Activated T-helper 2 cell treated with anti-CD3 and anti-CD28 coated beads, Interferon-gamma antibody, Interleukin-2, Interleukin-4, amounts not matched to agents 10 μg/mL and 5 μg/mL and 100 μg/mL, durations not matched to agents 14 hours and 24 hours and 36 hours (primary cell): ENCODE results near the gene NDUFA13. TPM values are rescaled to one million over a fixed set of nuclear protein-coding genes. Genes with fewer than 3 reads are reported as not detected.
A peak's percentile ranks its signal among the peaks of the same experiment; 100 is the strongest.

Experiments
- DNase-seq: peaks from one replicate; pipeline ENCODE4 v3.0.0; 2021; ENCODE audit warnings: low spot score
- H3K27ac Mint-ChIP-seq: one replicate; pipeline ENCODE4 v1.8.0; 2021; ENCODE audit warnings: mixed read lengths
- H3K27me3 Mint-ChIP-seq: one replicate; pipeline ENCODE4 v1.8.0; 2021; ENCODE audit warnings: low read depth, mixed read lengths
- H3K36me3 Mint-ChIP-seq: one replicate; pipeline ENCODE4 v1.8.0; 2021; ENCODE audit warnings: low read depth, mixed read lengths
- H3K4me1 Mint-ChIP-seq: one replicate; pipeline ENCODE4 v1.8.0; 2021; ENCODE audit warnings: low read depth, mixed read lengths
- H3K4me3 Mint-ChIP-seq: one replicate; pipeline ENCODE4 v1.8.0; 2021; ENCODE audit warnings: low read depth, mild to moderate bottlenecking, moderate library complexity, mixed read lengths
- H3K9me3 Mint-ChIP-seq: one replicate; pipeline ENCODE4 v1.8.0; 2021; ENCODE audit warnings: mixed read lengths
- intact Hi-C: fragments of 100-400 bp; cut with micrococcal nuclease; formaldehyde crosslinking; loops from one replicate; pipeline ENCODE4 v1.15.1; 2023
- total RNA-seq: library from RNA; stranded (reverse); gene quantifications from 2 replicates; pipeline ENCODE4 v1.2.3, GENCODE V29; 2022

The NDUFA13 gene
- total RNA-seq, 1 donor from 2014 or later = 393 TPM

GRCh38 chr19:19570571-19570970, 54.5 kb downstream of the NDUFA13 start:
- Mint-ChIP-seq H3K4me1 (peaks cover 5% of the 10 kb centered on the region), H3K36me3 (peaks cover 45% of the 10 kb centered on the region), H3K27me3 (no peaks in the 10 kb centered on the region), H3K9me3 (no peaks in the 10 kb centered on the region), H3K27ac (peak overlapping the region; percentile 6), H3K4me3 (no peak overlapping the region)
- no peak for DNase-seq
- intact Hi-C loops = no loop called here

- H3K36me3 Mint-ChIP-seq = peaks cover 46% of the 10 kb centered on the region
- no peak overlapping the region for H3K27ac Mint-ChIP-seq
- H3K27me3 Mint-ChIP-seq = no peaks in the 10 kb centered on the region
- peaks cover 5% of the 10 kb centered on the region for H3K4me1 Mint-ChIP-seq
- no peak for DNase-seq
- intact Hi-C loops = no loop called here
- H3K4me3 Mint-ChIP-seq = no peak overlapping the region
- H3K9me3 Mint-ChIP-seq = no peaks in the 10 kb centered on the region
These were observed 55.2 kb downstream of the NDUFA13 start for GRCh38 chr19:19571071-19571786.

- peak overlapping the region; percentile 3 for H3K27ac Mint-ChIP-seq
- peaks cover 2% of the 10 kb centered on the region for H3K4me1 Mint-ChIP-seq
- H3K4me3 Mint-ChIP-seq = no peak overlapping the region
- no peak for DNase-seq
- no peaks in the 10 kb centered on the region for H3K27me3 Mint-ChIP-seq
- H3K36me3 Mint-ChIP-seq = peaks cover 24% of the 10 kb centered on the region
- intact Hi-C loops = no loop called here
- H3K9me3 Mint-ChIP-seq = no peaks in the 10 kb centered on the region
These were observed 59.4 kb downstream of the NDUFA13 start for GRCh38 chr19:19575411-19575810.

Other genes starting within 250 kb of the NDUFA13 start
- gene TM6SF2, start 242.9 kb upstream of the NDUFA13 start, total RNA-seq = not detected in 2 replicates
- gene SUGP1, start 195.7 kb upstream of the NDUFA13 start, total RNA-seq = 67.6 and 73.4 TPM in 2 replicates
- gene MAU2, start 195.4 kb upstream of the NDUFA13 start, total RNA-seq = 55.3 and 60.3 TPM in 2 replicates
- 125 and 128 TPM in 2 replicates for gene GATAD2A, start 110.5 kb upstream of the NDUFA13 start, total RNA-seq
- gene TSSK6, start 677 bp upstream of the NDUFA13 start, total RNA-seq = 2.6 and 2.9 TPM in 2 replicates
- 9.0 and 9.7 TPM in 2 replicates for gene YJEFN3, start 12.7 kb downstream of the NDUFA13 start, total RNA-seq
- 0.14 and 0.21 TPM in 2 replicates for gene CILP2, start 22.0 kb downstream of the NDUFA13 start, total RNA-seq
- gene PBX4, start 102.5 kb downstream of the NDUFA13 start, total RNA-seq = 23.4 and 24.8 TPM in 2 replicates
- 28.9 and 29.8 TPM in 2 replicates for gene LPAR2, start 112.0 kb downstream of the NDUFA13 start, total RNA-seq
- 66.0 and 67.5 TPM in 2 replicates for gene GMIP, start 127.4 kb downstream of the NDUFA13 start, total RNA-seq
- gene ATP13A1, start 147.5 kb downstream of the NDUFA13 start, total RNA-seq = 71.6 and 74.8 TPM in 2 replicates
- 31.8 and 32.1 TPM in 2 replicates for gene ZNF101, start 152.6 kb downstream of the NDUFA13 start, total RNA-seq
- gene ZNF14, start 216.9 kb downstream of the NDUFA13 start, total RNA-seq = 4.2 and 4.6 TPM in 2 replicates